ENCODE data around the gene ARHGAP6. TPM values are rescaled to one million over a fixed set of nuclear protein-coding genes. Genes with fewer than 3 reads are reported as not detected.
"Not testable (repeated sequence)": the region's sequence is repeated elsewhere in the genome, so short reads cannot be mapped to it uniquely, and the experiment has no call there.

Gene ARHGAP6
- total RNA-seq, 2 experiments from 2014 or later = not detected

GRCh38 chrX:11629593-11630211 is 36.0 kb downstream of the ARHGAP6 start:
- H3K36me3 Mint-ChIP-seq (ENCODE audit: low read depth) = no peaks in the 10 kb centered on the region
- H3K27ac Mint-ChIP-seq = no peak overlapping the region
- ATAC-seq (no peak), DNase-seq (no peak)
- H3K4me3 Mint-ChIP-seq = no peak overlapping the region
- H3K4me1 Mint-ChIP-seq (ENCODE audit: low read depth) = no peaks in the 10 kb centered on the region
- H3K27me3 Mint-ChIP-seq (ENCODE audit: low read depth) = peaks cover 5% of the 10 kb centered on the region
- CTCF ChIA-PET = no interaction called here
- no peaks in the 10 kb centered on the region for H3K9me3 Mint-ChIP-seq (ENCODE audit: insufficient read depth)
- POLR2A ChIA-PET = no interaction called here

- Mint-ChIP-seq H3K27me3 (ENCODE audit: low read depth) (peaks cover 4% of the 10 kb centered on the region), H3K4me3 (no peak overlapping the region), H3K27ac (no peak overlapping the region), H3K4me1 (ENCODE audit: low read depth) (no peaks in the 10 kb centered on the region), H3K9me3 (ENCODE audit: insufficient read depth) (no peaks in the 10 kb centered on the region), H3K36me3 (ENCODE audit: low read depth) (no peaks in the 10 kb centered on the region)
- POLR2A ChIA-PET = no interaction called here
- ATAC-seq = no peak
- DNase-seq = no peak
- CTCF ChIA-PET = no interaction called here
Measured at GRCh38 chrX:11628399-11628798, 37.3 kb downstream of the ARHGAP6 start.

GRCh38 chrX:11626351-11626750 is 39.4 kb downstream of the ARHGAP6 start:
- Mint-ChIP-seq H3K4me3 (no peak overlapping the region), H3K27me3 (ENCODE audit: low read depth) (peaks cover 3% of the 10 kb centered on the region), H3K9me3 (ENCODE audit: insufficient read depth) (no peaks in the 10 kb centered on the region), H3K27ac (no peak overlapping the region), H3K36me3 (ENCODE audit: low read depth) (no peaks in the 10 kb centered on the region), H3K4me1 (ENCODE audit: low read depth) (no peaks in the 10 kb centered on the region)
- DNase-seq (no peak), ATAC-seq (no peak)
- CTCF ChIA-PET = no interaction called here
- POLR2A ChIA-PET = no interaction called here

- CTCF ChIA-PET = no interaction called here
- DNase-seq (no peak), ATAC-seq (no peak)
- Mint-ChIP-seq H3K4me1 (ENCODE audit: low read depth) (no peaks in the 10 kb centered on the region), H3K9me3 (ENCODE audit: insufficient read depth) (no peaks in the 10 kb centered on the region), H3K36me3 (ENCODE audit: low read depth) (no peaks in the 10 kb centered on the region), H3K27ac (no peak overlapping the region), H3K27me3 (ENCODE audit: low read depth) (peaks cover 8% of the 10 kb centered on the region), H3K4me3 (no peak overlapping the region)
- POLR2A ChIA-PET = no interaction called here
Measured at GRCh38 chrX:11619441-11619840, 46.3 kb downstream of the ARHGAP6 start.

GRCh38 chrX:11614253-11614652 is 51.5 kb downstream of the ARHGAP6 start:
- H3K4me3 Mint-ChIP-seq; H3K27ac Mint-ChIP-seq; H3K36me3 Mint-ChIP-seq (ENCODE audit: low read depth); H3K27me3 Mint-ChIP-seq (ENCODE audit: low read depth); POLR2A ChIA-PET; CTCF ChIA-PET; DNase-seq; ATAC-seq; H3K4me1 Mint-ChIP-seq (ENCODE audit: low read depth); H3K9me3 Mint-ChIP-seq (ENCODE audit: insufficient read depth): not testable (repeated sequence)

- ChIA-PET CTCF (no interaction called here), POLR2A (no interaction called here)
- Mint-ChIP-seq H3K27ac (no peak overlapping the region), H3K27me3 (ENCODE audit: low read depth) (peaks cover 3% of the 10 kb centered on the region), H3K4me1 (ENCODE audit: low read depth) (no peaks in the 10 kb centered on the region), H3K9me3 (ENCODE audit: insufficient read depth) (no peaks in the 10 kb centered on the region), H3K4me3 (no peak overlapping the region), H3K36me3 (ENCODE audit: low read depth) (no peaks in the 10 kb centered on the region)
- ATAC-seq = no peak
- no peak for DNase-seq
Measured at GRCh38 chrX:11611965-11612364, 53.8 kb downstream of the ARHGAP6 start.

GRCh38 chrX:11611161-11611560 is 54.6 kb downstream of the ARHGAP6 start:
- ChIA-PET CTCF (no interaction called here), POLR2A (no interaction called here)
- Mint-ChIP-seq H3K4me1 (ENCODE audit: low read depth) (no peaks in the 10 kb centered on the region), H3K9me3 (ENCODE audit: insufficient read depth) (no peaks in the 10 kb centered on the region), H3K27me3 (ENCODE audit: low read depth) (peaks cover 3% of the 10 kb centered on the region), H3K27ac (no peak overlapping the region), H3K36me3 (ENCODE audit: low read depth) (no peaks in the 10 kb centered on the region), H3K4me3 (no peak overlapping the region)
- ATAC-seq (no peak), DNase-seq (no peak)

- DNase-seq (no peak), ATAC-seq (no peak)
- Mint-ChIP-seq H3K27me3 (ENCODE audit: low read depth) (peaks cover 3% of the 10 kb centered on the region), H3K4me3 (no peak overlapping the region), H3K9me3 (ENCODE audit: insufficient read depth) (no peaks in the 10 kb centered on the region), H3K27ac (no peak overlapping the region), H3K4me1 (ENCODE audit: low read depth) (no peaks in the 10 kb centered on the region), H3K36me3 (ENCODE audit: low read depth) (no peaks in the 10 kb centered on the region)
- ChIA-PET CTCF (no interaction called here), POLR2A (no interaction called here)
Measured at GRCh38 chrX:11609109-11609508, 56.6 kb downstream of the ARHGAP6 start.

GRCh38 chrX:11606408-11606807 is 59.3 kb downstream of the ARHGAP6 start:
- H3K36me3 Mint-ChIP-seq (ENCODE audit: low read depth) = no peaks in the 10 kb centered on the region
- DNase-seq = no peak
- H3K27me3 Mint-ChIP-seq (ENCODE audit: low read depth) = no peaks in the 10 kb centered on the region
- no peak overlapping the region for H3K27ac Mint-ChIP-seq
- no peak overlapping the region for H3K4me3 Mint-ChIP-seq
- ChIA-PET CTCF (no interaction called here), POLR2A (no interaction called here)
- no peak for ATAC-seq
- no peaks in the 10 kb centered on the region for H3K9me3 Mint-ChIP-seq (ENCODE audit: insufficient read depth)
- no peaks in the 10 kb centered on the region for H3K4me1 Mint-ChIP-seq (ENCODE audit: low read depth)

GRCh38 chrX:11600578-11600977 is 65.1 kb downstream of the ARHGAP6 start:
- no peaks in the 10 kb centered on the region for H3K9me3 Mint-ChIP-seq (ENCODE audit: insufficient read depth)
- POLR2A ChIA-PET = no interaction called here
- no peaks in the 10 kb centered on the region for H3K36me3 Mint-ChIP-seq (ENCODE audit: low read depth)
- H3K27ac Mint-ChIP-seq = no peak overlapping the region
- CTCF ChIA-PET = no interaction called here
- DNase-seq (no peak), ATAC-seq (no peak)
- peaks cover 9% of the 10 kb centered on the region for H3K27me3 Mint-ChIP-seq (ENCODE audit: low read depth)
- no peaks in the 10 kb centered on the region for H3K4me1 Mint-ChIP-seq (ENCODE audit: low read depth)
- H3K4me3 Mint-ChIP-seq = no peak overlapping the region

GRCh38 chrX:11597479-11597878 is 68.2 kb downstream of the ARHGAP6 start:
- Mint-ChIP-seq H3K4me3 (no peak overlapping the region), H3K4me1 (ENCODE audit: low read depth) (no peaks in the 10 kb centered on the region), H3K9me3 (ENCODE audit: insufficient read depth) (no peaks in the 10 kb centered on the region), H3K27me3 (ENCODE audit: low read depth) (peaks cover 13% of the 10 kb centered on the region), H3K27ac (no peak overlapping the region), H3K36me3 (ENCODE audit: low read depth) (no peaks in the 10 kb centered on the region)
- no peak for ATAC-seq
- ChIA-PET POLR2A (no interaction called here), CTCF (no interaction called here)
- DNase-seq = no peak

GRCh38 chrX:11591723-11592346 is 73.9 kb downstream of the ARHGAP6 start:
- H3K9me3 Mint-ChIP-seq (ENCODE audit: insufficient read depth) = no peaks in the 10 kb centered on the region
- ATAC-seq (no peak), DNase-seq (peak; percentile 26)
- peaks cover 10% of the 10 kb centered on the region for H3K4me1 Mint-ChIP-seq (ENCODE audit: low read depth)
- peak overlapping the region; percentile 95 for H3K27ac Mint-ChIP-seq
- H3K27me3 Mint-ChIP-seq (ENCODE audit: low read depth) = peaks cover 5% of the 10 kb centered on the region
- CTCF ChIA-PET = no interaction called here
- H3K4me3 Mint-ChIP-seq = no peak overlapping the region
- POLR2A ChIA-PET = no interaction called here
- no peaks in the 10 kb centered on the region for H3K36me3 Mint-ChIP-seq (ENCODE audit: low read depth)

- POLR2A ChIA-PET = no interaction called here
- peaks cover 10% of the 10 kb centered on the region for H3K4me1 Mint-ChIP-seq (ENCODE audit: low read depth)
- H3K27ac Mint-ChIP-seq = no peak overlapping the region
- ATAC-seq (no peak), DNase-seq (no peak)
- CTCF ChIA-PET = no interaction called here
- no peak overlapping the region for H3K4me3 Mint-ChIP-seq
- H3K9me3 Mint-ChIP-seq (ENCODE audit: insufficient read depth) = no peaks in the 10 kb centered on the region
- H3K36me3 Mint-ChIP-seq (ENCODE audit: low read depth) = no peaks in the 10 kb centered on the region
- no peaks in the 10 kb centered on the region for H3K27me3 Mint-ChIP-seq (ENCODE audit: low read depth)
Measured at GRCh38 chrX:11589641-11590040, 76.1 kb downstream of the ARHGAP6 start.

Data from activated CD8-positive, alpha-beta T cell treated with anti-CD3 and anti-CD28 coated beads, Interleukin-2, amount 10 ng/mL, durations not matched to agents 7 days and 5 days (primary cell).